ENCODE measurements around the gene IL4R. TPM values are rescaled to one million over a fixed set of nuclear protein-coding genes. Genes with fewer than 3 reads are reported as not detected.
A peak's percentile ranks its signal among the peaks of the same experiment; 100 is the strongest.
"Not testable (repeated sequence)": the region's sequence is repeated elsewhere in the genome, so short reads cannot be mapped to it uniquely, and the experiment has no call there.

The IL4R gene
- total RNA-seq, 1 donor from 2014 or later: 7.8 TPM

- H3K4me3 ChIP-seq (ENCODE audit: low read length in 3 of 3): no peak overlapping the region
- no peak overlapping the region for H3K9ac ChIP-seq (ENCODE audit: low read depth in 1 of 3, low read length in 3 of 3)
- no peaks in the 10 kb centered on the region for H3K9me3 ChIP-seq (ENCODE audit: control insufficient read depth in 3 of 3, low read length in 3 of 3)
- H3K4me1 ChIP-seq (ENCODE audit: control insufficient read depth in 3 of 3, insufficient read depth in 3 of 3, low read length in 3 of 3): no peaks in the 10 kb centered on the region
- no peaks in the 10 kb centered on the region for H3K36me3 ChIP-seq (ENCODE audit: control insufficient read depth in 3 of 3, insufficient read depth in 3 of 3, low read length in 3 of 3)
- no peak overlapping the region for H3K27ac ChIP-seq (ENCODE audit: low read depth, low read length)
- H3K27me3 ChIP-seq (ENCODE audit: control insufficient read depth in 3 of 3, insufficient read depth in 3 of 3, low read length in 3 of 3): no peaks in the 10 kb centered on the region
Observed at GRCh38 chr16:27394516-27394915, 80.7 kb downstream of the IL4R start.

GRCh38 chr16:27398341-27398893, 84.6 kb downstream of the IL4R start:
- not testable (repeated sequence) for H3K36me3 ChIP-seq (ENCODE audit: control insufficient read depth in 3 of 3, insufficient read depth in 3 of 3, low read length in 3 of 3); H3K27me3 ChIP-seq (ENCODE audit: control insufficient read depth in 3 of 3, insufficient read depth in 3 of 3, low read length in 3 of 3); H3K4me3 ChIP-seq (ENCODE audit: low read length in 3 of 3); H3K27ac ChIP-seq (ENCODE audit: low read depth, low read length); H3K9ac ChIP-seq (ENCODE audit: low read depth in 1 of 3, low read length in 3 of 3); H3K9me3 ChIP-seq (ENCODE audit: control insufficient read depth in 3 of 3, low read length in 3 of 3)
- H3K4me1 ChIP-seq (ENCODE audit: control insufficient read depth in 3 of 3, insufficient read depth in 3 of 3, low read length in 3 of 3): peaks cover 12 to 14% (median 14%) of the 10 kb centered on the region in 3 donors

- Histone ChIP-seq H3K9ac (ENCODE audit: low read depth in 1 of 3, low read length in 3 of 3) (no peak overlapping the region), H3K27ac (ENCODE audit: low read depth, low read length) (no peak overlapping the region), H3K27me3 (ENCODE audit: control insufficient read depth in 3 of 3, insufficient read depth in 3 of 3, low read length in 3 of 3) (peaks cover 0 to 14% (median 7%) of the 10 kb centered on the region in 3 donors), H3K9me3 (ENCODE audit: control insufficient read depth in 3 of 3, low read length in 3 of 3) (no peaks in the 10 kb centered on the region), H3K4me1 (ENCODE audit: control insufficient read depth in 3 of 3, insufficient read depth in 3 of 3, low read length in 3 of 3) (peaks cover 12 to 17% (median 14%) of the 10 kb centered on the region in 3 donors), H3K36me3 (ENCODE audit: control insufficient read depth in 3 of 3, insufficient read depth in 3 of 3, low read length in 3 of 3) (no peaks in the 10 kb centered on the region), H3K4me3 (ENCODE audit: low read length in 3 of 3) (no peak overlapping the region)
Observed at GRCh38 chr16:27398894-27399853, 85.4 kb downstream of the IL4R start.

GRCh38 chr16:27399969-27400368, 86.2 kb downstream of the IL4R start:
- Histone ChIP-seq H3K9me3 (ENCODE audit: control insufficient read depth in 3 of 3, low read length in 3 of 3) (no peaks in the 10 kb centered on the region), H3K27ac (ENCODE audit: low read depth, low read length) (no peak overlapping the region), H3K27me3 (ENCODE audit: control insufficient read depth in 3 of 3, insufficient read depth in 3 of 3, low read length in 3 of 3) (peaks cover 0 to 14% (median 10%) of the 10 kb centered on the region in 3 donors), H3K4me3 (ENCODE audit: low read length in 3 of 3) (no peak overlapping the region), H3K36me3 (ENCODE audit: control insufficient read depth in 3 of 3, insufficient read depth in 3 of 3, low read length in 3 of 3) (no peaks in the 10 kb centered on the region), H3K4me1 (ENCODE audit: control insufficient read depth in 3 of 3, insufficient read depth in 3 of 3, low read length in 3 of 3) (peaks cover 12 to 17% (median 14%) of the 10 kb centered on the region in 3 donors), H3K9ac (ENCODE audit: low read depth in 1 of 3, low read length in 3 of 3) (no peak overlapping the region)

GRCh38 chr16:27400751-27401620, 87.2 kb downstream of the IL4R start:
- H3K9me3 ChIP-seq (ENCODE audit: control insufficient read depth in 3 of 3, low read length in 3 of 3): no peaks in the 10 kb centered on the region
- no peak overlapping the region for H3K4me3 ChIP-seq (ENCODE audit: low read length in 3 of 3)
- peaks cover 12 to 17% (median 14%) of the 10 kb centered on the region in 3 donors for H3K4me1 ChIP-seq (ENCODE audit: control insufficient read depth in 3 of 3, insufficient read depth in 3 of 3, low read length in 3 of 3)
- no peak overlapping the region for H3K9ac ChIP-seq (ENCODE audit: low read depth in 1 of 3, low read length in 3 of 3)
- H3K27ac ChIP-seq (ENCODE audit: low read depth, low read length): peak overlapping the region; percentile 25
- H3K36me3 ChIP-seq (ENCODE audit: control insufficient read depth in 3 of 3, insufficient read depth in 3 of 3, low read length in 3 of 3): no peaks in the 10 kb centered on the region
- peaks cover 0 to 14% (median 11%) of the 10 kb centered on the region in 3 donors for H3K27me3 ChIP-seq (ENCODE audit: control insufficient read depth in 3 of 3, insufficient read depth in 3 of 3, low read length in 3 of 3)

GRCh38 chr16:27401768-27402568, 88.2 kb downstream of the IL4R start, which contains the start of gene IL21R:
TSS of gene IL21R (plus strand) at chr16:27402174. CDS start at chr16:27430072, 27,898 bp downstream.
- Histone ChIP-seq H3K9ac (ENCODE audit: low read depth in 1 of 3, low read length in 3 of 3) (peak within 1 kb of the TSS in 2 of 3 donors; percentile 33 to 50), H3K4me1 (ENCODE audit: control insufficient read depth in 3 of 3, insufficient read depth in 3 of 3, low read length in 3 of 3) (peaks cover 12 to 17% (median 14%) of the 10 kb centered on the region in 3 donors), H3K27me3 (ENCODE audit: control insufficient read depth in 3 of 3, insufficient read depth in 3 of 3, low read length in 3 of 3) (peaks cover 0 to 20% (median 14%) of the 10 kb centered on the region in 3 donors), H3K27ac (ENCODE audit: low read depth, low read length) (peak within 1 kb of the TSS; percentile 25), H3K4me3 (ENCODE audit: low read length in 3 of 3) (peak within 1 kb of the TSS in 1 of 3 donors; percentile 30), H3K9me3 (ENCODE audit: control insufficient read depth in 3 of 3, low read length in 3 of 3) (no peaks in the 10 kb centered on the region), H3K36me3 (ENCODE audit: control insufficient read depth in 3 of 3, insufficient read depth in 3 of 3, low read length in 3 of 3) (no peaks in the 10 kb centered on the region)

- Histone ChIP-seq H3K4me3 (ENCODE audit: low read length in 3 of 3) (peak overlapping the region in 1 of 3 donors; percentile 30), H3K27ac (ENCODE audit: low read depth, low read length) (no peak overlapping the region), H3K36me3 (ENCODE audit: control insufficient read depth in 3 of 3, insufficient read depth in 3 of 3, low read length in 3 of 3) (no peaks in the 10 kb centered on the region), H3K9me3 (ENCODE audit: control insufficient read depth in 3 of 3, low read length in 3 of 3) (no peaks in the 10 kb centered on the region), H3K4me1 (ENCODE audit: control insufficient read depth in 3 of 3, insufficient read depth in 3 of 3, low read length in 3 of 3) (peaks cover 12 to 17% (median 14%) of the 10 kb centered on the region in 3 donors), H3K9ac (ENCODE audit: low read depth in 1 of 3, low read length in 3 of 3) (no peak overlapping the region), H3K27me3 (ENCODE audit: control insufficient read depth in 3 of 3, insufficient read depth in 3 of 3, low read length in 3 of 3) (peaks cover 0 to 21% (median 14%) of the 10 kb centered on the region in 3 donors)
Observed at GRCh38 chr16:27402569-27402963, 88.8 kb downstream of the IL4R start.

- H3K4me1 ChIP-seq (ENCODE audit: control insufficient read depth in 3 of 3, insufficient read depth in 3 of 3, low read length in 3 of 3): peaks cover 12 to 17% (median 14%) of the 10 kb centered on the region in 3 donors
- peaks cover 0 to 21% (median 14%) of the 10 kb centered on the region in 3 donors for H3K27me3 ChIP-seq (ENCODE audit: control insufficient read depth in 3 of 3, insufficient read depth in 3 of 3, low read length in 3 of 3)
Observed at GRCh38 chr16:27402964-27403600, 89.3 kb downstream of the IL4R start.

More at GRCh38 chr16:27402964-27403600, 89.3 kb downstream of the IL4R start:
- H3K4me3 ChIP-seq (ENCODE audit: low read length in 3 of 3): no peak overlapping the region
- no peaks in the 10 kb centered on the region for H3K9me3 ChIP-seq (ENCODE audit: control insufficient read depth in 3 of 3, low read length in 3 of 3)
- no peak overlapping the region for H3K9ac ChIP-seq (ENCODE audit: low read depth in 1 of 3, low read length in 3 of 3)
- H3K36me3 ChIP-seq (ENCODE audit: control insufficient read depth in 3 of 3, insufficient read depth in 3 of 3, low read length in 3 of 3): no peaks in the 10 kb centered on the region
- no peak overlapping the region for H3K27ac ChIP-seq (ENCODE audit: low read depth, low read length)
